ENCODE measurements around the gene RPL22.

The RPL22 gene

GRCh38 chr1:6175411-6175828 lies 24.0 kb downstream of the RPL22 start:
- no peak for DNase-seq (ENCODE audit: low read depth in 3 of 3)

GRCh38 chr1:6174621-6175410 lies 24.6 kb downstream of the RPL22 start:
- DNase-seq (ENCODE audit: low read depth in 3 of 3): no peak

- no peak for DNase-seq (ENCODE audit: low read depth in 3 of 3)
Measured at GRCh38 chr1:6172549-6172948, 26.8 kb downstream of the RPL22 start.

GRCh38 chr1:6171548-6172124 lies 27.8 kb downstream of the RPL22 start:
- no peak for DNase-seq (ENCODE audit: low read depth in 3 of 3)

GRCh38 chr1:6170742-6171201 lies 28.6 kb downstream of the RPL22 start:
- DNase-seq (ENCODE audit: low read depth in 3 of 3): no peak

GRCh38 chr1:6170116-6170741 lies 29.2 kb downstream of the RPL22 start:
- no peak for DNase-seq (ENCODE audit: low read depth in 3 of 3)

GRCh38 chr1:6168947-6169586 lies 30.3 kb downstream of the RPL22 start:
- no peak for DNase-seq (ENCODE audit: low read depth in 3 of 3)

- no peak for DNase-seq (ENCODE audit: low read depth in 3 of 3)
Measured at GRCh38 chr1:6167391-6168303, 31.7 kb downstream of the RPL22 start.

- DNase-seq (ENCODE audit: low read depth in 3 of 3): no peak
Measured at GRCh38 chr1:6166655-6167390, 32.6 kb downstream of the RPL22 start.

GRCh38 chr1:6166221-6166620 lies 33.2 kb downstream of the RPL22 start:
- DNase-seq (ENCODE audit: low read depth in 3 of 3): no peak

- DNase-seq (ENCODE audit: low read depth in 3 of 3): no peak
Measured at GRCh38 chr1:6165441-6165985, 33.9 kb downstream of the RPL22 start.

GRCh38 chr1:6165027-6165426 lies 34.4 kb downstream of the RPL22 start:
- no peak for DNase-seq (ENCODE audit: low read depth in 3 of 3)

GRCh38 chr1:6163973-6164617 lies 35.3 kb downstream of the RPL22 start:
- no peak for DNase-seq (ENCODE audit: low read depth in 3 of 3)

- DNase-seq (ENCODE audit: low read depth in 3 of 3): no peak
Measured at GRCh38 chr1:6163191-6163972, 36.0 kb downstream of the RPL22 start.

GRCh38 chr1:6162773-6163172 lies 36.6 kb downstream of the RPL22 start:
- DNase-seq (ENCODE audit: low read depth in 3 of 3): no peak

GRCh38 chr1:6162341-6162740 lies 37.1 kb downstream of the RPL22 start:
- no peak for DNase-seq (ENCODE audit: low read depth in 3 of 3)

- no peak for DNase-seq (ENCODE audit: low read depth in 3 of 3)
Measured at GRCh38 chr1:6158181-6158580, 41.2 kb downstream of the RPL22 start.

GRCh38 chr1:6157528-6158174 lies 41.7 kb downstream of the RPL22 start:
- peak in 1 of 3 experiments; percentile 60 for DNase-seq (ENCODE audit: low read depth in 3 of 3)

GRCh38 chr1:6157132-6157527 lies 42.3 kb downstream of the RPL22 start:
- no peak for DNase-seq (ENCODE audit: low read depth in 3 of 3)
